A673 (cell line): ENCODE results near the gene UBP1.

ENCODE experiments used
- EZH2 ChIP-seq: fragments of 200-600 bp; sonication (generic); IDR thresholded peaks from 2 replicates; pipeline ENCODE4 v1.6.1; 2017; ENCODE audit warnings: borderline replicate concordance, low read depth, mild to moderate bottlenecking, mixed read lengths, antibody characterized with exemption, low read length; ENCODE audit not compliant: poor library complexity, severe bottlenecking
- TF ChIP-seq, protein P1 (sequence below): fragments of 300-800, 200-600 bp; sonication (generic); conservative IDR thresholded peaks from 2 replicates; pipeline ENCODE4 v1.5.1; 2017; ENCODE audit warnings: low read depth, mild to moderate bottlenecking, antibody characterized with exemption, low read length, moderate library complexity, mixed read lengths

DNA sequence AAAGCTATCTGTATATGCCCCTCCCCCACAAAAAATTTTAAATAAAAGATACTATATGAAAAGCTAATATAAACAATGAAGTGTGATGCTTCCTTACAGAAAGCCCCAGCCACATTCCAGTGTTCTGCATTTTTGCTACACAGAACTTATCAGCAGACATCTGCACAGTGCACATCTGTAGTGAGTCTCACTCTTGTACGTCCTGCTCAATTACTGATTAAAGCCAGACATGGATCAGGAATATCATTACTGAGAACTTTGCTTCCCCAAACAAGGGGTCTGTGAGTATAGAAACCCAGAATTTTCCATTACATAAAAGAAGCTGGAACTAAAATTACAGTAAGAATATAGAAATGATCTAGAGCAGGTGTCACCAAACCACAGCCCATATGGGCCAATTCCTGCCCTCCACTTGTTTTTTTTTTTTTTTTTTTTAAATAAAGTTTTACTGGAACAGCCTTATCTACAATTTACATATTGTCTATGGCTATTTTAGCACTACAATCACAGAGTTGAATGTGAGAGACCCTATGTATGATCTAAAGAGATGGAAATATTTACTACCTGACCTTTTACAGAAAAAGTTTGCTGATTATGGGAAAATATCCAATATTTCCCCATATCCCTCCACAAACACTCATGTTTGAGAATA, 45.7 kb downstream of the UBP1 start:
- TF ChIP-seq, protein P1, sequence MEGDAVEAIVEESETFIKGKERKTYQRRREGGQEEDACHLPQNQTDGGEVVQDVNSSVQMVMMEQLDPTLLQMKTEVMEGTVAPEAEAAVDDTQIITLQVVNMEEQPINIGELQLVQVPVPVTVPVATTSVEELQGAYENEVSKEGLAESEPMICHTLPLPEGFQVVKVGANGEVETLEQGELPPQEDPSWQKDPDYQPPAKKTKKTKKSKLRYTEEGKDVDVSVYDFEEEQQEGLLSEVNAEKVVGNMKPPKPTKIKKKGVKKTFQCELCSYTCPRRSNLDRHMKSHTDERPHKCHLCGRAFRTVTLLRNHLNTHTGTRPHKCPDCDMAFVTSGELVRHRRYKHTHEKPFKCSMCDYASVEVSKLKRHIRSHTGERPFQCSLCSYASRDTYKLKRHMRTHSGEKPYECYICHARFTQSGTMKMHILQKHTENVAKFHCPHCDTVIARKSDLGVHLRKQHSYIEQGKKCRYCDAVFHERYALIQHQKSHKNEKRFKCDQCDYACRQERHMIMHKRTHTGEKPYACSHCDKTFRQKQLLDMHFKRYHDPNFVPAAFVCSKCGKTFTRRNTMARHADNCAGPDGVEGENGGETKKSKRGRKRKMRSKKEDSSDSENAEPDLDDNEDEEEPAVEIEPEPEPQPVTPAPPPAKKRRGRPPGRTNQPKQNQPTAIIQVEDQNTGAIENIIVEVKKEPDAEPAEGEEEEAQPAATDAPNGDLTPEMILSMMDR: no peak
- no peak for TF ChIP-seq EZH2
